Fibroblast of the aortic adventitia (primary cell): ENCODE data around the gene LIMK1. TPM values are rescaled to one million over a fixed set of nuclear protein-coding genes. Genes with fewer than 3 reads are reported as not detected.
"Not testable (repeated sequence)": the region's sequence is repeated elsewhere in the genome, so short reads cannot be mapped to it uniquely, and the experiment has no call there.

ENCODE experiments used
- DNase-seq: peaks from one replicate; pipeline ENCODE4 v3.0.0-alpha.2; 2010; ENCODE audit warnings: low read depth
- H3K4me3 ChIP-seq: 2 replicates; pipeline ENCODE4 v1.5.1; 2011; ENCODE audit warnings: low read depth, mild to moderate bottlenecking, control low read depth, low read length, moderate library complexity
- total RNA-seq: library from RNA; depleted of rRNA; stranded (reverse); fragments of >200 nt; gene quantifications from 2 replicates; pipeline ENCODE4 v1.2.3, GENCODE V29; 2012; ENCODE audit warnings: low replicate concordance
- TF ChIP-seq, protein P1 (sequence below): IDR thresholded peaks from 2 replicates; pipeline ENCODE4 v1.5.1; 2011; ENCODE audit warnings: mild to moderate bottlenecking, low read length, control low read depth, inconsistent platforms; ENCODE audit not compliant: insufficient read depth

The LIMK1 gene
- total RNA-seq, 1 donor: 48.3 TPM

GRCh38 chr7:74104702-74105101 is 21.1 kb downstream of the LIMK1 start:
- TF ChIP-seq, protein P1, sequence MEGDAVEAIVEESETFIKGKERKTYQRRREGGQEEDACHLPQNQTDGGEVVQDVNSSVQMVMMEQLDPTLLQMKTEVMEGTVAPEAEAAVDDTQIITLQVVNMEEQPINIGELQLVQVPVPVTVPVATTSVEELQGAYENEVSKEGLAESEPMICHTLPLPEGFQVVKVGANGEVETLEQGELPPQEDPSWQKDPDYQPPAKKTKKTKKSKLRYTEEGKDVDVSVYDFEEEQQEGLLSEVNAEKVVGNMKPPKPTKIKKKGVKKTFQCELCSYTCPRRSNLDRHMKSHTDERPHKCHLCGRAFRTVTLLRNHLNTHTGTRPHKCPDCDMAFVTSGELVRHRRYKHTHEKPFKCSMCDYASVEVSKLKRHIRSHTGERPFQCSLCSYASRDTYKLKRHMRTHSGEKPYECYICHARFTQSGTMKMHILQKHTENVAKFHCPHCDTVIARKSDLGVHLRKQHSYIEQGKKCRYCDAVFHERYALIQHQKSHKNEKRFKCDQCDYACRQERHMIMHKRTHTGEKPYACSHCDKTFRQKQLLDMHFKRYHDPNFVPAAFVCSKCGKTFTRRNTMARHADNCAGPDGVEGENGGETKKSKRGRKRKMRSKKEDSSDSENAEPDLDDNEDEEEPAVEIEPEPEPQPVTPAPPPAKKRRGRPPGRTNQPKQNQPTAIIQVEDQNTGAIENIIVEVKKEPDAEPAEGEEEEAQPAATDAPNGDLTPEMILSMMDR: no peak
- H3K4me3 ChIP-seq: no peak overlapping the region
- DNase-seq: no peak

- TF ChIP-seq, protein P1: no peak
- no peak overlapping the region for H3K4me3 ChIP-seq
- no peak for DNase-seq
Observed at GRCh38 chr7:74105992-74106391, 22.4 kb downstream of the LIMK1 start.

DNA sequence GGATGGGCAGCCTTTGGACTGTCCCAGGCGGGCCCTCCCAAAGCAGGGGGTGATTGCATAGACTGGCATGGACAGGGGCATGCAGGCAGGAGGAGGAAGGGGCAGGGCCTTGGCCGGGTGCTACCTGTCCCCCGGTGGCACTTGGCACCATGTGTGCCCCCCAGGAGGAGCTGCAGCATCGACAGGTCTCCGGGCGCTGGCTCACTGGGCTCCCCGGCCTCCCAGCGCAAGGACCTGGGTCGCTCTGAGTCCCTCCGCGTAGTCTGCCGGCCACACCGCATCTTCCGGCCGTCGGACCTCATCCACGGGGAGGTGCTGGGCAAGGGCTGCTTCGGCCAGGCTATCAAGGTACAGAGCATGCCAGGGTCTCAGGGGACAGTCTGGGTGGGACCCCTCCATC is 23.2 kb downstream of the LIMK1 start:
- TF ChIP-seq, protein P1: no peak
- DNase-seq: no peak
- H3K4me3 ChIP-seq: no peak overlapping the region

- H3K4me3 ChIP-seq: no peak overlapping the region
- no peak for DNase-seq
- TF ChIP-seq, protein P1: no peak
Observed at GRCh38 chr7:74115326-74115725, 31.7 kb downstream of the LIMK1 start.

- TF ChIP-seq, protein P1: no peak
- H3K4me3 ChIP-seq: no peak overlapping the region
- no peak for DNase-seq
Observed at GRCh38 chr7:74116356-74116755, 32.8 kb downstream of the LIMK1 start.

DNA sequence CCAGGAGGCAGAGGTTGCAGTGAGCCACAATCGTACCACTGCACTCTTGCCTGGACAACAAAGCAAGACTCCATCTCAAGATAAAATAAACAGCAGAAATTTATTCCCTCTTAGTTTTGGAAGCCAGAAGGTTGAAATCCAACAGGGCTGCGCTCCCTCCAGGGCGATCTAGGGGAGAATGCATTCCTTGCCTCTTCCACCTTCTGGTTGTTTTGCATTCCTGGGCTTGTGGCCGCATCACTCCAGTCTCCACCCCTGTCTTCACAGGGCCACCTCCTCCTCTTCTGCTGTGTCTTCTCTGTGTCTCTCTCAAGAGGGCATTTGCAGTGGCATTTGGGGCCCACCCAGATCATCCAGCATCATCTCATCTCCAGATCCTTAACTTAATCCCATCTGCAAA is 36.2 kb downstream of the LIMK1 start:
- no peak overlapping the region for H3K4me3 ChIP-seq
- TF ChIP-seq, protein P1: no peak
- DNase-seq: no peak

DNA sequence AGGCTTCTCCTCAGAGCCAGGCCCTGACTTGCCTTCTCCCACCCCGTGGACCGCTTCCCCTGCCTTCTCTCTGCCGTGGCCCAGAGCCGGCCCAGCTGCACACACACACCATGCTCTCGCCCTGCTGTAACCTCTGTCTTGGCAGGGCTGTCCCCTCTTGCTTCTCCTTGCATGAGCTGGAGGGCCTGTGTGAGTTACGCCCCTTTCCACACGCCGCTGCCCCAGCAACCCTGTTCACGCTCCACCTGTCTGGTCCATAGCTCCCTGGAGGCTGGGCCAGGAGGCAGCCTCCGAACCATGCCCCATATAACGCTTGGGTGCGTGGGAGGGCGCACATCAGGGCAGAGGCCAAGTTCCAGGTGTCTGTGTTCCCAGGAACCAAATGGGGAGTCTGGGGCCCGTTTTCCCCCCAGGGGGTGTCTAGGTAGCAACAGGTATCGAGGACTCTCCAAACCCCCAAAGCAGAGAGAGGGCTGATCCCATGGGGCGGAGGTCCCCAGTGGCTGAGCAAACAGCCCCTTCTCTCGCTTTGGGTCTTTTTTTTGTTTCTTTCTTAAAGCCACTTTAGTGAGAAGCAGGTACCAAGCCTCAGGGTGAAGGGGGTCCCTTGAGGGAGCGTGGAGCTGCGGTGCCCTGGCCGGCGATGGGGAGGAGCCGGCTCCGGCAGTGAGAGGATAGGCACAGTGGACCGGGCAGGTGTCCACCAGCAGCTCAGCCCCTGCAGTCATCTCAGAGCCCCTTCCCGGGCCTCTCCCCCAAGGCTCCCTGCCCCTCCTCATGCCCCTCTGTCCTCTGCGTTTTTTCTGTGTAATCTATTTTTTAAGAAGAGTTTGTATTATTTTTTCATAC is 38.0 kb downstream of the LIMK1 start:
- TF ChIP-seq, protein P1: no peak
- H3K4me3 ChIP-seq: no peak overlapping the region
- no peak for DNase-seq

GRCh38 chr7:74123892-74124291 is 40.3 kb downstream of the LIMK1 start:
- H3K4me3 ChIP-seq, DNase-seq: not testable (repeated sequence)
